NCI-H1930 (cell line): ENCODE measurements around the gene EIF6.
"Not testable (repeated sequence)": the region's sequence is repeated elsewhere in the genome, so short reads cannot be mapped to it uniquely, and the experiment has no call there.

Experiments used
- DNase-seq, 2 experiments: peaks; one replicate each; lab custom pipeline; 2025; lab: John Stamatoyannopoulos, UW

Gene EIF6

DNA sequence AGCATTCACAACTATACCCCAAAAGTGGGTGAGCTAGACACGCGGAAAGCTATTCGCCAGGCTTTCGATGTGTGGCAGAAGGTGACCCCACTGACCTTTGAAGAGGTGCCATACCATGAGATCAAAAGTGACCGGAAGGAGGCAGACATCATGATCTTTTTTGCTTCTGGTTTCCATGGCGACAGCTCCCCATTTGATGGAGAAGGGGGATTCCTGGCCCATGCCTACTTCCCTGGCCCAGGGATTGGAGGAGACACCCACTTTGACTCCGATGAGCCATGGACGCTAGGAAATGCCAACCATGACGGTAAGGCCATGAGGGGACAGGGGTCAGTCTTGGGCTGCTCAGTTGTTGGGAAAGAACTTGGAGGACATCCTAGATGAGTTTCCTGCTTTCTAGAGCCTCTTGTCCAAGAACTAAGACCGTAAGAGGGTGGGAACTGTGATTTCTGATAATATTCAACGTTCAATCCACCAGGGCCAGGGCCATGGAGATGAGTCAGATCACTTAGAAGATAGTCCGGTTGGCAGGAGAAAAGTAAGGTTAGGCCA is 30.0 kb downstream of the EIF6 start:
- DNase-seq: no peak

DNA sequence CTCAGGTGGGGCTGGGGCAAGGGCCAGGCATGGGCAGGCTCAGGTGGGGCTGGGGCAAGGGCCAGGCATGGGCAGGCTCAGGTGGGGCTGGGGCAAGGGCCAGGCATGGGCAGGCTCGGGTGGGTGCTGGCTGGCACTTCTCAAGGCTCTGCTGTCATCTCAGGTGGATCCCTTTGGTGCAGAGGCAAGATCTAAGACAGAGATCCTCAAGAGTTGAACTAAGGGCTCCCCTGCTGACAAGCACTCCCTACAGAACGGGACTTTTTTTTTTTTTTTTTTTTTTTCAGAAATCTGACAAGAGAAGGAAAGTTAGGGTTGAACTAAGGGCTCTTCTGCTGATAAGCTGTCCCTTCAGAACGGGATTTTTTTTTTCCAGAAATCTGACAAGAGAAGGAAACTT is 31.6 kb downstream of the EIF6 start:
- DNase-seq: no peak

GRCh38 chr20:35252598-35252997 is 32.0 kb downstream of the EIF6 start:
- not testable (repeated sequence) for DNase-seq

GRCh38 chr20:35252037-35252461 is 32.5 kb downstream of the EIF6 start:
- no peak for DNase-seq

- no peak for DNase-seq
Observed at GRCh38 chr20:35251613-35251940, 33.0 kb downstream of the EIF6 start.

GRCh38 chr20:35248641-35249475 is 35.7 kb downstream of the EIF6 start:
- no peak for DNase-seq

- DNase-seq: no peak
Observed at GRCh38 chr20:35246723-35247122, 37.8 kb downstream of the EIF6 start.

DNA sequence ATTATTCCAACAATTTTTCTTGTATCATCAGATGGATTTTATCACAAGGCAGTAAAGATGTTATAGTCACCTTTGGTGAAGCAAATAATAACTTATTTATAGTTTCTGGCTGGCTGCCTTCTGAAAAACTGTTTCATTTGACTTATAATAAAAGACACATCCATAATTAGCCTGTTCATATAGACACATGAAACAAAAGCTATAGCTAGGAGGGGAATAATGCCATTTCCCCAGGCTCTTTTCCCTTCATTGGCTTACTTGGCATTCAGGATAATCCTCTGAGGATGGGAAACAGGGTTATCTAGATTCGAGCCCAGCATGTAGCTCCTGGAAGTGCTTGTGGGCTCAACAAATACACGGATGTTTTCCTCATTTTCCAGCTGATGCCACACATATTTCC is 40.6 kb downstream of the EIF6 start:
- DNase-seq: no peak

DNA sequence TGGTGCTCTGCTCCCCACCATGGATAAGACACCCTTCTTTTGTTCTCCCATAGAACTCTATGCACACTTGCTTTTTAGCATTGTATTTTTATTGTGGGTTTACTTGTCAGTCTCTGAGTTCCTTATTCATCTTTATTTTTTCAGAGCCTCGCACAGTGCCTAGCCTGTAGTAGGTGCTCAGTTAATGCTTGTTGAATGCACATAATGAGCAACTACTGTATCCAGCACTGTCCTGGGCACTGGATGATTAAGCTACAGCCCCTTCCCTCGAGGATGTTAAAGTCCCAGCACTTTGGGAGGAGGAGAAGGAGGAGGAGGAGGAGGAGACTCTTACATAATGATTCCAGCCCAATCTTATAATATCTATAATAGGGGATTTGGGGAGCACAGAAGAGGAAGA is 41.3 kb downstream of the EIF6 start:
- DNase-seq: no peak

DNA sequence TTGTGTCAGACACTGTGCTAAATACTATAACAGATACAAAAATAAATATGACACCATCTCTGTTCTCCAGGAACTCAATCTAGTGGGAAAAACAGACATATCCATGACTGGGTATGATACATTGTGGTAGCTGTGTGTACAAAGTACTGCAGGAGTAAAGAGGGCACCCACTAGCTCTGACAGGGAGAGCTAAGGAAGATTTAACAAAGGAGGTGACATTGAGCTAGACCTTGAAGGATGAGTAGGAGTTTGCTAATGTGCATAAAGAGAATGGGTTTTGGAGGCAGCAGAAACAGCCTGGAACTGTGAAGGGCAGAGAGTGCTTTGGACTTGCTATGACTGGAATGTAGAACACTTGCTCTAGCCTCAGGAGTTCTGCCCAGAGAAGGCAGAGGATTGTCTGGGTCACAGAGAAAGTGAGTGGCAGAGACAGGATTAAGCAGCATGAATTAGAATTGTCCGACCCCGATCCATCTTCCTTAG is 43.7 kb downstream of the EIF6 start:
- DNase-seq: no peak

GRCh38 chr20:35240083-35240810 is 44.3 kb downstream of the EIF6 start:
- no peak for DNase-seq

DNA sequence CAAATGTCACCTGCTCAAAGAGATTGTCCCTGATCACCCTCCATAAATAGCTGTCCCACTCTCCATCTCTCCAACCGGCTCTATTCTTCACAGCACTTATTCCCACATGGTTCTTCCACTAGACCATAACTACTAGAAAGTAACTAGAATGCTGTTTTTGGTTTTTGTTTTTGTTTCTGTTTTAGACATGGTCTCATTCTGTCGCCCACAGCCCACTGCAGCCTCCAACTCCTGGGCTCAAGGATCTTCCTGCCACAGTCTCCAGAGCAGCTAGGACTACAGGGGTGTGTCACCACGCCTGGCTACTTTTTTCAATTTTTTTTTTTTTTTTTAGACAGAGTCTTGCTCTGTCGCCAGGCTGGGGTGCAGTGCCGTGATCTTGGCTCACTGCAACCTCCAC is 45.8 kb downstream of the EIF6 start:
- DNase-seq: no peak

GRCh38 chr20:35238170-35238569 is 46.4 kb downstream of the EIF6 start:
- no peak for DNase-seq

DNA sequence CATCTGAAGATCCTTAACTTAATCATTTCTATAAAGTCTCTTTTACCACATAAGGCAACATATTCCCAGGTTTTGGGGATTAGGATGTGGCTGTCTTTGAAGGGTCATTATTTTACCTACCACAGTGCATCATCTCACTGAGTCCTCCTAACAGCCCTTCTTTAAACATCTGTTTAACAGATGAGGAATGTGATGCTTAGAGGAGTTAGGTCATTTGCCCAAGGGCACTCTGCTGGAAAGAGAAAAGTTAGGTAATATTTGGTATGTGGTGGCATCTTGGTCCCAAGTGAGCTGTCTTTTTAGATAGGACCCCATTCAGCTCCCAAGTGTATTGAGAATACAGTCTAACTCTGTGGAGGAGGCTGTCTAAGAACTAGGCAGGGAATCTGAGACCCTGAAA is 47.1 kb downstream of the EIF6 start:
- DNase-seq: no peak

GRCh38 chr20:35235881-35236280 is 48.7 kb downstream of the EIF6 start:
- DNase-seq: no peak

GRCh38 chr20:35232575-35232974 is 52.0 kb downstream of the EIF6 start:
- DNase-seq: no peak
